WTC11 (cell line): ENCODE measurements around the gene NKD1. TPM values are rescaled to one million over a fixed set of nuclear protein-coding genes. Genes with fewer than 3 reads are reported as not detected.

Source experiments
- ATAC-seq: fragments of 200-7000 bp; cut with Tn5 transposase; 2 replicates; pipeline ENCODE4 v1.10.0; 2021; ENCODE audit warnings: mild to moderate bottlenecking, moderate library complexity
- CTCF ChIA-PET: fragments of 300-600 bp; sonication (Branson Sonifier 250); formaldehyde crosslinking; loops from one replicate; lab custom pipeline; 2021; ENCODE audit warnings: antibody characterized with exemption; lab: Charles Lee
- POLR2A ChIA-PET: fragments of 350-600 bp; sonication (Branson Sonifier 250); formaldehyde crosslinking; loops from one replicate; lab custom pipeline; 2021; ENCODE audit warnings: antibody characterized with exemption; lab: Charles Lee
- DNase-seq: peaks from one replicate; pipeline ENCODE4 v3.0.0; 2021; ENCODE audit warnings: low spot score
- H3K27ac Mint-ChIP-seq: 2 replicates; pipeline ENCODE4 v1.8.0; 2021; ENCODE audit warnings: mixed read lengths
- H3K27me3 Mint-ChIP-seq: 2 replicates; pipeline ENCODE4 v1.8.0; 2021; ENCODE audit warnings: low read depth, mild to moderate bottlenecking, moderate library complexity, mixed read lengths
- H3K36me3 Mint-ChIP-seq: 2 replicates; pipeline ENCODE4 v1.8.0; 2021; ENCODE audit warnings: mixed read lengths
- H3K4me1 Mint-ChIP-seq: 2 replicates; pipeline ENCODE4 v1.8.0; 2022; ENCODE audit warnings: mixed read lengths
- H3K4me3 Mint-ChIP-seq: 2 replicates; pipeline ENCODE4 v1.8.0; 2021; ENCODE audit warnings: mild to moderate bottlenecking, moderate library complexity, mixed read lengths
- H3K9me3 Mint-ChIP-seq: 2 replicates; pipeline ENCODE4 v1.8.0; 2021; ENCODE audit warnings: mixed read lengths
- CBFB ChIP-seq: sonication (generic); formaldehyde crosslinking; IDR thresholded peaks from 2 replicates; pipeline ENCODE4 v1.8.1; 2022; ENCODE audit warnings: mild to moderate bottlenecking, low read depth, missing genetic modification reagents
- ELF4 ChIP-seq: sonication (generic); formaldehyde crosslinking; IDR thresholded peaks from 2 replicates; pipeline ENCODE4 v1.8.1; 2022; ENCODE audit warnings: low read depth, mild to moderate bottlenecking, moderate library complexity, missing genetic modification reagents
- ETV6 ChIP-seq: sonication (generic); formaldehyde crosslinking; IDR thresholded peaks from 2 replicates; pipeline ENCODE4 v1.8.1; 2022; ENCODE audit warnings: mild to moderate bottlenecking, missing genetic modification reagents
- FOXK1 ChIP-seq: sonication (generic); formaldehyde crosslinking; IDR thresholded peaks from 2 replicates; pipeline ENCODE4 v1.8.0; 2022; ENCODE audit warnings: mild to moderate bottlenecking, moderate library complexity, missing genetic modification reagents
- NFYB ChIP-seq: sonication (generic); formaldehyde crosslinking; conservative IDR thresholded peaks from 2 replicates; pipeline ENCODE4 v1.8.0; 2022; ENCODE audit warnings: low read depth, missing genetic modification reagents
- SMAD3 ChIP-seq: sonication (generic); formaldehyde crosslinking; IDR thresholded peaks from 2 replicates; pipeline ENCODE4 v1.8.0; 2022; ENCODE audit warnings: missing genetic modification reagents, mild to moderate bottlenecking, borderline replicate concordance
- SOX15 ChIP-seq: fragments of 250-450 bp; sonication (Bioruptor Pico); IDR thresholded peaks from 2 replicates; pipeline ENCODE4 v1.9.0; 2021; ENCODE audit warnings: mild to moderate bottlenecking
- SP1 ChIP-seq: sonication (generic); formaldehyde crosslinking; conservative IDR thresholded peaks from 2 replicates; pipeline ENCODE4 v1.8.1; 2022; ENCODE audit warnings: missing genetic modification reagents
- ZNF232 ChIP-seq: sonication (generic); formaldehyde crosslinking; IDR thresholded peaks from 2 replicates; pipeline ENCODE4 v1.8.0; 2022; ENCODE audit warnings: mild to moderate bottlenecking, missing genetic modification reagents
- ZNF396 ChIP-seq: fragments of 250-450 bp; sonication (Bioruptor Pico); IDR thresholded peaks from 2 replicates; pipeline ENCODE4 v1.8.0; 2021; ENCODE audit warnings: mild to moderate bottlenecking, moderate library complexity, borderline replicate concordance
- ZNF671 ChIP-seq: fragments of 250-450 bp; sonication (Bioruptor Pico); IDR thresholded peaks from 2 replicates; pipeline ENCODE4 v1.8.0; 2021; ENCODE audit warnings: mild to moderate bottlenecking
- total RNA-seq: library from RNA; stranded (reverse); gene quantifications from 3 replicates; pipeline ENCODE4 v1.2.3, GENCODE V29; 2021
- TF ChIP-seq, protein P1 (sequence below): sonication (generic); formaldehyde crosslinking; IDR thresholded peaks from 2 replicates; pipeline ENCODE4 v1.8.1; 2022; ENCODE audit warnings: mild to moderate bottlenecking, missing genetic modification reagents, moderate library complexity, borderline replicate concordance
- TF ChIP-seq, protein P2 (sequence below): sonication (generic); formaldehyde crosslinking; IDR thresholded peaks from 2 replicates; pipeline ENCODE4 v1.8.1; 2023; ENCODE audit warnings: mild to moderate bottlenecking, missing genetic modification reagents
- TF ChIP-seq, protein P3 (sequence below): sonication (generic); formaldehyde crosslinking; IDR thresholded peaks from 2 replicates; pipeline ENCODE4 v1.8.0; 2023; ENCODE audit warnings: missing genetic modification reagents
- TF ChIP-seq, protein P4 (sequence below): sonication (generic); formaldehyde crosslinking; IDR thresholded peaks from 2 replicates; pipeline ENCODE4 v1.8.1; 2022; ENCODE audit warnings: mild to moderate bottlenecking, moderate library complexity, missing genetic modification reagents
- TF ChIP-seq, protein P5 (sequence below): sonication (generic); formaldehyde crosslinking; IDR thresholded peaks from 2 replicates; pipeline ENCODE4 v1.8.1; 2023; ENCODE audit warnings: mild to moderate bottlenecking, missing genetic modification reagents
- TF ChIP-seq, protein P6 (sequence below): fragments of 250-450 bp; sonication (Bioruptor Pico); conservative IDR thresholded peaks from 2 replicates; pipeline ENCODE4 v1.9.0; 2021; ENCODE audit warnings: mild to moderate bottlenecking
- TF ChIP-seq, protein P7 (sequence below): fragments of 200-600 bp; IDR thresholded peaks from 2 replicates; pipeline ENCODE4 v1.8.0; 2022; ENCODE audit warnings: antibody characterized with exemption
- TF ChIP-seq, protein P8 (sequence below): sonication (generic); formaldehyde crosslinking; IDR thresholded peaks from 2 replicates; pipeline ENCODE4 v1.8.0; 2023; ENCODE audit warnings: missing genetic modification reagents, mild to moderate bottlenecking, borderline replicate concordance

NKD1 gene
- total RNA-seq, 1 experiment from 2014 or later = 6.0 TPM

DNA sequence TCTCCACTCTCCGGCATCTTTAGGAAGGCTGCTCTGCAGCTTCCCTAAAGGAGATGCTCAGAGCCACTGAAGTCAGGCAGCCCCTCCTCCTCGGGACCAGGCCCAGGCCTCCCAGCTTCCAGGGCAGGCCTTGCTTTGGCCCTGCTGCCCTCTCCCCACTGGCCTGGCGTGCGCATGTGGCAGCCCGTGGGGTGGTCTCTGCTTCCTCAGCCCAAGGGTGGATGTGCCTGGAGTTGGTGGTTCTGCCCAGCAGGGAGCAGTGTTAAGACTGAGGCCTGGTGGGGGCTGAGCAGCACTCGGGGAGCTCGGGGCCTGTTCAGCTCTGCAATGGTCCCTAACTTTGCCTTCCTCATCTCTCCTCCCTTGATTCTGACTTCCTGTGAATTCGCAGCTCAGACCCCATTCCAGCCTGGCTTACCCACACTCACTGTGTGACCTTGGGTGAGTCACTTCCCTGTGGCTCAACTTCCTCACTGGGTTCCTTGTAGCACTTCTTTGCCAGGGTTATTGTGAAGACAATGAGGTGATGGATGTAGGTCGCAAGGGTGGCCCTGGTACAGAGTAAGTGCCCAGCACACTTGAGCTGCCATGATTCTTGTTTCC is 63.2 kb downstream of the NKD1 start (continued):
- TF ChIP-seq, protein P1, sequence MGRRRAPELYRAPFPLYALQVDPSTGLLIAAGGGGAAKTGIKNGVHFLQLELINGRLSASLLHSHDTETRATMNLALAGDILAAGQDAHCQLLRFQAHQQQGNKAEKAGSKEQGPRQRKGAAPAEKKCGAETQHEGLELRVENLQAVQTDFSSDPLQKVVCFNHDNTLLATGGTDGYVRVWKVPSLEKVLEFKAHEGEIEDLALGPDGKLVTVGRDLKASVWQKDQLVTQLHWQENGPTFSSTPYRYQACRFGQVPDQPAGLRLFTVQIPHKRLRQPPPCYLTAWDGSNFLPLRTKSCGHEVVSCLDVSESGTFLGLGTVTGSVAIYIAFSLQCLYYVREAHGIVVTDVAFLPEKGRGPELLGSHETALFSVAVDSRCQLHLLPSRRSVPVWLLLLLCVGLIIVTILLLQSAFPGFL (CRISPR knock-in tag) = no peak
- no peak for TF ChIP-seq ZNF671 (CRISPR knock-in tag)
- TF ChIP-seq, protein P2, sequence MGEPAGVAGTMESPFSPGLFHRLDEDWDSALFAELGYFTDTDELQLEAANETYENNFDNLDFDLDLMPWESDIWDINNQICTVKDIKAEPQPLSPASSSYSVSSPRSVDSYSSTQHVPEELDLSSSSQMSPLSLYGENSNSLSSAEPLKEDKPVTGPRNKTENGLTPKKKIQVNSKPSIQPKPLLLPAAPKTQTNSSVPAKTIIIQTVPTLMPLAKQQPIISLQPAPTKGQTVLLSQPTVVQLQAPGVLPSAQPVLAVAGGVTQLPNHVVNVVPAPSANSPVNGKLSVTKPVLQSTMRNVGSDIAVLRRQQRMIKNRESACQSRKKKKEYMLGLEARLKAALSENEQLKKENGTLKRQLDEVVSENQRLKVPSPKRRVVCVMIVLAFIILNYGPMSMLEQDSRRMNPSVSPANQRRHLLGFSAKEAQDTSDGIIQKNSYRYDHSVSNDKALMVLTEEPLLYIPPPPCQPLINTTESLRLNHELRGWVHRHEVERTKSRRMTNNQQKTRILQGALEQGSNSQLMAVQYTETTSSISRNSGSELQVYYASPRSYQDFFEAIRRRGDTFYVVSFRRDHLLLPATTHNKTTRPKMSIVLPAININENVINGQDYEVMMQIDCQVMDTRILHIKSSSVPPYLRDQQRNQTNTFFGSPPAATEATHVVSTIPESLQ (CRISPR knock-in tag) = no peak
- TF ChIP-seq, protein P3, sequence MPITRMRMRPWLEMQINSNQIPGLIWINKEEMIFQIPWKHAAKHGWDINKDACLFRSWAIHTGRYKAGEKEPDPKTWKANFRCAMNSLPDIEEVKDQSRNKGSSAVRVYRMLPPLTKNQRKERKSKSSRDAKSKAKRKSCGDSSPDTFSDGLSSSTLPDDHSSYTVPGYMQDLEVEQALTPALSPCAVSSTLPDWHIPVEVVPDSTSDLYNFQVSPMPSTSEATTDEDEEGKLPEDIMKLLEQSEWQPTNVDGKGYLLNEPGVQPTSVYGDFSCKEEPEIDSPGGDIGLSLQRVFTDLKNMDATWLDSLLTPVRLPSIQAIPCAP (CRISPR knock-in tag) = no peak
- TF ChIP-seq, protein P4, sequence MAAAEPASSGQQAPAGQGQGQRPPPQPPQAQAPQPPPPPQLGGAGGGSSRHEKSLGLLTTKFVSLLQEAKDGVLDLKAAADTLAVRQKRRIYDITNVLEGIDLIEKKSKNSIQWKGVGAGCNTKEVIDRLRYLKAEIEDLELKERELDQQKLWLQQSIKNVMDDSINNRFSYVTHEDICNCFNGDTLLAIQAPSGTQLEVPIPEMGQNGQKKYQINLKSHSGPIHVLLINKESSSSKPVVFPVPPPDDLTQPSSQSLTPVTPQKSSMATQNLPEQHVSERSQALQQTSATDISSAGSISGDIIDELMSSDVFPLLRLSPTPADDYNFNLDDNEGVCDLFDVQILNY (CRISPR knock-in tag) = no peak
- TF ChIP-seq ZNF232 = no peak
- TF ChIP-seq NFYB (CRISPR knock-in tag) = no peak
- TF ChIP-seq, protein P5, sequence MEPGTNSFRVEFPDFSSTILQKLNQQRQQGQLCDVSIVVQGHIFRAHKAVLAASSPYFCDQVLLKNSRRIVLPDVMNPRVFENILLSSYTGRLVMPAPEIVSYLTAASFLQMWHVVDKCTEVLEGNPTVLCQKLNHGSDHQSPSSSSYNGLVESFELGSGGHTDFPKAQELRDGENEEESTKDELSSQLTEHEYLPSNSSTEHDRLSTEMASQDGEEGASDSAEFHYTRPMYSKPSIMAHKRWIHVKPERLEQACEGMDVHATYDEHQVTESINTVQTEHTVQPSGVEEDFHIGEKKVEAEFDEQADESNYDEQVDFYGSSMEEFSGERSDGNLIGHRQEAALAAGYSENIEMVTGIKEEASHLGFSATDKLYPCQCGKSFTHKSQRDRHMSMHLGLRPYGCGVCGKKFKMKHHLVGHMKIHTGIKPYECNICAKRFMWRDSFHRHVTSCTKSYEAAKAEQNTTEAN (CRISPR knock-in tag) = no peak

DNA sequence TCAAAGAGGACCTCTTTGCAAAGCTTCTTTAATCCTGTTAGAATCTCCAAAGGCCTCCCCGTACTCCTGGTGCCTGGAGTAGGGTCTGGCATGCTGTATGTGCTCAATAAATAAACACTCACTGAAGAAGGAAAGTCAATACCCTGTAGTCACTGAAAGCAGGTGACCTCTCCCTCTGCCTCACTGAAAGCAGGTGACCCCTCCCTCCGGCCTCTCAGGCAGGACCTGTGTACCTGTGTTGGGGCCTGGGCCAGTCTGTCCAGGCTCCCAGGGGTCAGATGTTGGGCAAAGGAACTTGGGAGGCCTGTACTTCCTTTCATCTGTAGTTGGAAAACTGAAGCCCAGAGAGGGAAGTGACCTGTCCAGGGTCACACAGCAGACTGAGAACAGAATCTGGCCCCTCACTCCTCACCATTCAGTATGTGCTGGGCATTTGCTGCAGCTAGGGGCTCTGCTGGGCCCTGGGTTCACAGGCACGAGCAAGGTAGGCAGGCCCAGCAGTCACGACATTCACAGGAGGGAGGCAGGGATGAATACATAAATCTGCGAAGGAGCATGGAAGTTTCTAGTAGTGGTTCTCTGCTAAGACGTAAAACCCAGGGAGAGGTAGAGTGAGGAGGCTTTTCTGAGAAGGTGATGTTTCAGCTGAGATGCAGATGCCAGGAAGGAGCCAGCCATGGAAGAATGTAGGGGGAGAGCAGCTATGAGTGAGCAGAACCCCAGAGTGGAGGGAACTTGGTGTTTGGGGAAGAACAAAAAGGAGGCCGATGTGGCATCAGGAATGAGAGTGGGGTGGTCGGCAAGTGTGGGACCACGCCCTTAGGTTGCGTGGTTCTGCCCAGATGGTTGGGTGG is 64.0 kb downstream of the NKD1 start:
- H3K4me1 Mint-ChIP-seq = peaks cover 27% of the 10 kb centered on the region
- H3K27ac Mint-ChIP-seq = peak overlapping the region; percentile 34
- CTCF ChIA-PET = interaction anchor here (0.8 to 9.8 kb wide), 11 partner anchors 11 to 252 kb away, joined by 3 to 75 read pairs (median 9); no protein-coding TSS in a partner anchor
- TF ChIP-seq SOX15 (CRISPR knock-in tag) (no peak), SP1 (CRISPR knock-in tag) (no peak), ZNF671 (CRISPR knock-in tag) (no peak), ELF4 (CRISPR knock-in tag) (no peak), NFYB (CRISPR knock-in tag) (no peak), ZNF396 (CRISPR knock-in tag) (no peak), CBFB (CRISPR knock-in tag) (no peak), ETV6 (no peak), SMAD3 (CRISPR knock-in tag) (no peak), FOXK1 (CRISPR knock-in tag) (no peak)
- TF ChIP-seq, protein P6, sequence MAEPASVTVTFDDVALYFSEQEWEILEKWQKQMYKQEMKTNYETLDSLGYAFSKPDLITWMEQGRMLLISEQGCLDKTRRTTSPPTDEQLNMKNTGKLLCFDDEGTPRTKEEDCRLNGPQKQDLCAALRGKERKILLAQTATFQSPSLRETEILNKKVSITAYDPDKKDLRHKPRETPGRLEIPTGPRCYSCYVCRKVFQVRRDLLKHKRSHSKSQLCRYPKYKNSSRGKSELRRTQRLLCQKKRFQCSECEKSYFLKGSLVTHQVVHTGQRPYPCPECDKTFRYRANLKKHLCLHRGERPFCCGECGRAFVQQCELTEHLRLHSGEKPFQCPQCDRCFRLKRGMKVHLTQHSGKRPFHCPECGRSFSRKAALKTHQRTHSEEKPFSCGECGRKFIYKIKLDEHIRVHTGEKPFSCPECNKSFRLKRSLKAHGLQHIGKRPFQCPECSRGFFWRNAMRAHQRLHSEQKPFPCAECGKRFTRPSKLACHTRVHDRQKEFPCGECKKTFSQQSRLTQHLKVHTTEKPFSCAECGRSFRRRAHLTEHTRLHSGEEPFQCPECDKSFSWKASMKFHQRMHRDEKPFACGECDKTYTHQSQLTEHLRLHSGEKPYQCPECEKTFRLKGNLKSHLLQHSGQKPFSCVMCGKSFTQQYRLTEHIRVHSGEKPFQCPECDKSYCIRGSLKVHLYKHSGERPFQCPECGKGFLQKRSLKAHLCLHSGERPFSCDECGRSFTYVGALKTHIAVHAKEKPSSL (CRISPR knock-in tag) = no peak
- TF ChIP-seq, protein P7, sequence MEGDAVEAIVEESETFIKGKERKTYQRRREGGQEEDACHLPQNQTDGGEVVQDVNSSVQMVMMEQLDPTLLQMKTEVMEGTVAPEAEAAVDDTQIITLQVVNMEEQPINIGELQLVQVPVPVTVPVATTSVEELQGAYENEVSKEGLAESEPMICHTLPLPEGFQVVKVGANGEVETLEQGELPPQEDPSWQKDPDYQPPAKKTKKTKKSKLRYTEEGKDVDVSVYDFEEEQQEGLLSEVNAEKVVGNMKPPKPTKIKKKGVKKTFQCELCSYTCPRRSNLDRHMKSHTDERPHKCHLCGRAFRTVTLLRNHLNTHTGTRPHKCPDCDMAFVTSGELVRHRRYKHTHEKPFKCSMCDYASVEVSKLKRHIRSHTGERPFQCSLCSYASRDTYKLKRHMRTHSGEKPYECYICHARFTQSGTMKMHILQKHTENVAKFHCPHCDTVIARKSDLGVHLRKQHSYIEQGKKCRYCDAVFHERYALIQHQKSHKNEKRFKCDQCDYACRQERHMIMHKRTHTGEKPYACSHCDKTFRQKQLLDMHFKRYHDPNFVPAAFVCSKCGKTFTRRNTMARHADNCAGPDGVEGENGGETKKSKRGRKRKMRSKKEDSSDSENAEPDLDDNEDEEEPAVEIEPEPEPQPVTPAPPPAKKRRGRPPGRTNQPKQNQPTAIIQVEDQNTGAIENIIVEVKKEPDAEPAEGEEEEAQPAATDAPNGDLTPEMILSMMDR = no peak
- TF ChIP-seq, protein P8, sequence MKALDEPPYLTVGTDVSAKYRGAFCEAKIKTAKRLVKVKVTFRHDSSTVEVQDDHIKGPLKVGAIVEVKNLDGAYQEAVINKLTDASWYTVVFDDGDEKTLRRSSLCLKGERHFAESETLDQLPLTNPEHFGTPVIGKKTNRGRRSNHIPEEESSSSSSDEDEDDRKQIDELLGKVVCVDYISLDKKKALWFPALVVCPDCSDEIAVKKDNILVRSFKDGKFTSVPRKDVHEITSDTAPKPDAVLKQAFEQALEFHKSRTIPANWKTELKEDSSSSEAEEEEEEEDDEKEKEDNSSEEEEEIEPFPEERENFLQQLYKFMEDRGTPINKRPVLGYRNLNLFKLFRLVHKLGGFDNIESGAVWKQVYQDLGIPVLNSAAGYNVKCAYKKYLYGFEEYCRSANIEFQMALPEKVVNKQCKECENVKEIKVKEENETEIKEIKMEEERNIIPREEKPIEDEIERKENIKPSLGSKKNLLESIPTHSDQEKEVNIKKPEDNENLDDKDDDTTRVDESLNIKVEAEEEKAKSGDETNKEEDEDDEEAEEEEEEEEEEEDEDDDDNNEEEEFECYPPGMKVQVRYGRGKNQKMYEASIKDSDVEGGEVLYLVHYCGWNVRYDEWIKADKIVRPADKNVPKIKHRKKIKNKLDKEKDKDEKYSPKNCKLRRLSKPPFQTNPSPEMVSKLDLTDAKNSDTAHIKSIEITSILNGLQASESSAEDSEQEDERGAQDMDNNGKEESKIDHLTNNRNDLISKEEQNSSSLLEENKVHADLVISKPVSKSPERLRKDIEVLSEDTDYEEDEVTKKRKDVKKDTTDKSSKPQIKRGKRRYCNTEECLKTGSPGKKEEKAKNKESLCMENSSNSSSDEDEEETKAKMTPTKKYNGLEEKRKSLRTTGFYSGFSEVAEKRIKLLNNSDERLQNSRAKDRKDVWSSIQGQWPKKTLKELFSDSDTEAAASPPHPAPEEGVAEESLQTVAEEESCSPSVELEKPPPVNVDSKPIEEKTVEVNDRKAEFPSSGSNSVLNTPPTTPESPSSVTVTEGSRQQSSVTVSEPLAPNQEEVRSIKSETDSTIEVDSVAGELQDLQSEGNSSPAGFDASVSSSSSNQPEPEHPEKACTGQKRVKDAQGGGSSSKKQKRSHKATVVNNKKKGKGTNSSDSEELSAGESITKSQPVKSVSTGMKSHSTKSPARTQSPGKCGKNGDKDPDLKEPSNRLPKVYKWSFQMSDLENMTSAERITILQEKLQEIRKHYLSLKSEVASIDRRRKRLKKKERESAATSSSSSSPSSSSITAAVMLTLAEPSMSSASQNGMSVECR (CRISPR knock-in tag) = no peak

More for the DNA sequence above, 64.0 kb downstream of the NKD1 start:
- Mint-ChIP-seq H3K27me3 (no peaks in the 10 kb centered on the region), H3K9me3 (no peaks in the 10 kb centered on the region), H3K36me3 (no peaks in the 10 kb centered on the region), H3K4me3 (no peak overlapping the region)
- ATAC-seq (no peak), DNase-seq (no peak)
- POLR2A ChIA-PET = no interaction called here
